ENCODE results near the gene WLS. TPM values are rescaled to one million over a fixed set of nuclear protein-coding genes. Genes with fewer than 3 reads are reported as not detected.

WLS gene
- total and polyA plus RNA-seq, 10 of the 15 experiments (the other 5 are each of a cell fraction or from before 2014, with no cell fraction given), result 0.04 to 0.36 TPM; not detected in 8

DNA sequence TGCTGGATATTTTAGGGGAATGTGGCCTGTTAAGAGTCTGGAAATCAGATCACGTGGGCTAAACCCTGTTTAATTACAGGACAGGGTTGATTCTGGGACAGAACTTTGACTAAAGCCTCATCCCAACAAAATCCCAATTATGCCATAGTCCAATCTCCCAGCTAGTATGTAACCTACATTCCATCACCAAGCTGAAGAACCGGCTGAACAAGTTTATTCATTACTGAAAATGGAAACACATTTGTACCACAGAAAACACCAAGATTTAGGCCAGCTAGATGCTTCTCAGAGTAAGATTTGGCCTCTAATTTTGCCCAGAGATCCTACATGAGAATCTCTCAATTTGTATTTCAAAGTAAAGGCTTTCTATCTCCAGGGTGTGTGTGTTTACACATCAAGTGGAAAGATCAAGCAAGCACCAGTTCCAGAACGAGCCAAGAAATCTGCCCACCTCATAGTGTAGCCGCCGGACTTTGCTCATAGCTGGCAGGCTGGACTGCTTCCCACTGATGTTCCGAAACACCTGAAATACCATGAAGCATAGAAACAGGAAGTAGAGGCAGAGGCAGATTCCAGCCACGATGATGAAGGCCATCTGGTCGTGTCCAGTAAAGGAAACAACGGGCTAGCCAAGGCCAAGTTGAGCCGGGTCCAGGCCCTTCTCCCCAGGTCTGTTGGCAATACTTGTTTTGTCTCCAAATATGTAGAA is 86.8 kb downstream of the WLS start:
- Histone ChIP-seq H3K4me2 (ENCODE audit: control insufficient read depth, insufficient read depth) (no peak overlapping the region), H3K27me3 (replicated peaks in 1 of 2; ENCODE audit: control insufficient read depth in 2 of 2, insufficient read depth in 2 of 2, low read length in 1 of 2) (peaks cover 0 to 2% of the 10 kb centered on the region in 2 experiments; a peak in 2 of 4 replicates), H4K20me1 (ENCODE audit: control insufficient read depth, insufficient read depth) (no peaks in the 10 kb centered on the region), H3K36me3 (ENCODE audit: control insufficient read depth in 2 of 2, insufficient read depth in 2 of 2, low read length in 1 of 2) (no peaks in the 10 kb centered on the region), H3K9me3 (replicated peaks; ENCODE audit: control insufficient read depth, insufficient read depth, low read length) (no peaks in the 10 kb centered on the region), H2AFZ (ENCODE audit: control insufficient read depth, low read depth, low read length) (no peak overlapping the region), H3K4me3 (no peak overlapping the region), H3K79me2 (ENCODE audit: control insufficient read depth, insufficient read depth, low read length) (no peaks in the 10 kb centered on the region), H3K27ac (ENCODE audit: control insufficient read depth, insufficient read depth) (no peak overlapping the region), H3K4me1 (ENCODE audit: control insufficient read depth, insufficient read depth, low read length) (no peaks in the 10 kb centered on the region), H3K9ac (ENCODE audit: control insufficient read depth, insufficient read depth, low read length) (no peak overlapping the region)
- SMC1A ChIA-PET (ENCODE audit: uncharacterized antibody, unreplicated experiment), result interaction anchor here (0.6 to 1.2 kb wide), 3 partner anchors 28 to 531 kb away, joined by 3 read pairs; no protein-coding TSS in a partner anchor
- CTCF ChIA-PET, result no interaction called here
- no peak for ATAC-seq
- POLR2A ChIA-PET, result no interaction called here
- no peak for FAIRE-seq
- DNase-seq (ENCODE audit: low read depth, low spot score), result no peak
- RAD21 ChIA-PET (ENCODE audit: unreplicated experiment), result no interaction called here
- WGBS (ENCODE audit: insufficient coverage, insufficient replicate concordance, low lambda C conversion rate, missing lambda C conversion rate), result 49% methylated on average over 10 of the region's 10 CpGs
- BruUV-seq (replicated peaks), result no TSS peak
- in situ Hi-C loops (cut with MboI), result no loop called here
- intact Hi-C loops (cut with micrococcal nuclease; ENCODE audit: unreplicated experiment), result no loop called here
- TF ChIP-seq RFX5 (IDR thresholded peaks at IDR 0.05; ENCODE audit: low read depth, low read length) (no peak), DPF2 (IDR thresholded peaks at IDR 0.05) (no peak), CHD1 (IDR thresholded peaks at IDR 0.05; ENCODE audit: low read depth, low read length) (no peak), PML (IDR thresholded peaks at IDR 0.05; ENCODE audit: low read length) (no peak), ZNF217 (IDR thresholded peaks at IDR 0.05) (no peak), EP300 (IDR thresholded peaks at IDR 0.05; ENCODE audit: borderline replicate concordance in 1 of 2, control insufficient read depth in 1 of 2, low read depth in 2 of 2, low read length in 2 of 2) (no peak), TBL1XR1 (IDR thresholded peaks at IDR 0.05; ENCODE audit: low read depth, low read length) (no peak), ZNF622 (IDR thresholded peaks at IDR 0.05) (no peak), POLR2A (IDR thresholded peaks at IDR 0.05; ENCODE audit: low read depth, low read length) (no peak), CBX3 (IDR thresholded peaks at IDR 0.05; ENCODE audit: borderline replicate concordance, low read depth) (no peak), FOS (IDR thresholded peaks at IDR 0.05; ENCODE audit: borderline replicate concordance, extremely low read depth, insufficient read length) (no peak), PAX5 (IDR thresholded peaks at IDR 0.05; ENCODE audit: borderline replicate concordance, low read depth, low read length) (no peak), SREBF1 (IDR thresholded peaks at IDR 0.05; ENCODE audit: low read length) (no peak)
- TF ChIP-seq, protein P1, sequence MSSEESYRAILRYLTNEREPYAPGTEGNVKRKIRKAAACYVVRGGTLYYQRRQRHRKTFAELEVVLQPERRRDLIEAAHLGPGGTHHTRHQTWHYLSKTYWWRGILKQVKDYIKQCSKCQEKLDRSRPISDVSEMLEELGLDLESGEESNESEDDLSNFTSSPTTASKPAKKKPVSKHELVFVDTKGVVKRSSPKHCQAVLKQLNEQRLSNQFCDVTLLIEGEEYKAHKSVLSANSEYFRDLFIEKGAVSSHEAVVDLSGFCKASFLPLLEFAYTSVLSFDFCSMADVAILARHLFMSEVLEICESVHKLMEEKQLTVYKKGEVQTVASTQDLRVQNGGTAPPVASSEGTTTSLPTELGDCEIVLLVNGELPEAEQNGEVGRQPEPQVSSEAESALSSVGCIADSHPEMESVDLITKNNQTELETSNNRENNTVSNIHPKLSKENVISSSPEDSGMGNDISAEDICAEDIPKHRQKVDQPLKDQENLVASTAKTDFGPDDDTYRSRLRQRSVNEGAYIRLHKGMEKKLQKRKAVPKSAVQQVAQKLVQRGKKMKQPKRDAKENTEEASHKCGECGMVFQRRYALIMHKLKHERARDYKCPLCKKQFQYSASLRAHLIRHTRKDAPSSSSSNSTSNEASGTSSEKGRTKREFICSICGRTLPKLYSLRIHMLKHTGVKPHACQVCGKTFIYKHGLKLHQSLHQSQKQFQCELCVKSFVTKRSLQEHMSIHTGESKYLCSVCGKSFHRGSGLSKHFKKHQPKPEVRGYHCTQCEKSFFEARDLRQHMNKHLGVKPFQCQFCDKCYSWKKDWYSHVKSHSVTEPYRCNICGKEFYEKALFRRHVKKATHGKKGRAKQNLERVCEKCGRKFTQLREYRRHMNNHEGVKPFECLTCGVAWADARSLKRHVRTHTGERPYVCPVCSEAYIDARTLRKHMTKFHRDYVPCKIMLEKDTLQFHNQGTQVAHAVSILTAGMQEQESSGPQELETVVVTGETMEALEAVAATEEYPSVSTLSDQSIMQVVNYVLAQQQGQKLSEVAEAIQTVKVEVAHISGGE (CRISPR knock-in tag; IDR thresholded peaks at IDR 0.05), result no peak
- TF ChIP-seq, protein P2, sequence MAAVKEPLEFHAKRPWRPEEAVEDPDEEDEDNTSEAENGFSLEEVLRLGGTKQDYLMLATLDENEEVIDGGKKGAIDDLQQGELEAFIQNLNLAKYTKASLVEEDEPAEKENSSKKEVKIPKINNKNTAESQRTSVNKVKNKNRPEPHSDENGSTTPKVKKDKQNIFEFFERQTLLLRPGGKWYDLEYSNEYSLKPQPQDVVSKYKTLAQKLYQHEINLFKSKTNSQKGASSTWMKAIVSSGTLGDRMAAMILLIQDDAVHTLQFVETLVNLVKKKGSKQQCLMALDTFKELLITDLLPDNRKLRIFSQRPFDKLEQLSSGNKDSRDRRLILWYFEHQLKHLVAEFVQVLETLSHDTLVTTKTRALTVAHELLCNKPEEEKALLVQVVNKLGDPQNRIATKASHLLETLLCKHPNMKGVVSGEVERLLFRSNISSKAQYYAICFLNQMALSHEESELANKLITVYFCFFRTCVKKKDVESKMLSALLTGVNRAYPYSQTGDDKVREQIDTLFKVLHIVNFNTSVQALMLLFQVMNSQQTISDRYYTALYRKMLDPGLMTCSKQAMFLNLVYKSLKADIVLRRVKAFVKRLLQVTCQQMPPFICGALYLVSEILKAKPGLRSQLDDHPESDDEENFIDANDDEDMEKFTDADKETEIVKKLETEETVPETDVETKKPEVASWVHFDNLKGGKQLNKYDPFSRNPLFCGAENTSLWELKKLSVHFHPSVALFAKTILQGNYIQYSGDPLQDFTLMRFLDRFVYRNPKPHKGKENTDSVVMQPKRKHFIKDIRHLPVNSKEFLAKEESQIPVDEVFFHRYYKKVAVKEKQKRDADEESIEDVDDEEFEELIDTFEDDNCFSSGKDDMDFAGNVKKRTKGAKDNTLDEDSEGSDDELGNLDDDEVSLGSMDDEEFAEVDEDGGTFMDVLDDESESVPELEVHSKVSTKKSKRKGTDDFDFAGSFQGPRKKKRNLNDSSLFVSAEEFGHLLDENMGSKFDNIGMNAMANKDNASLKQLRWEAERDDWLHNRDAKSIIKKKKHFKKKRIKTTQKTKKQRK (IDR thresholded peaks at IDR 0.05; ENCODE audit: low read depth, low read length), result no peak

Measured in GM12878 (cell line).